ENCODE measurements around the gene BCAS1.

DNA sequence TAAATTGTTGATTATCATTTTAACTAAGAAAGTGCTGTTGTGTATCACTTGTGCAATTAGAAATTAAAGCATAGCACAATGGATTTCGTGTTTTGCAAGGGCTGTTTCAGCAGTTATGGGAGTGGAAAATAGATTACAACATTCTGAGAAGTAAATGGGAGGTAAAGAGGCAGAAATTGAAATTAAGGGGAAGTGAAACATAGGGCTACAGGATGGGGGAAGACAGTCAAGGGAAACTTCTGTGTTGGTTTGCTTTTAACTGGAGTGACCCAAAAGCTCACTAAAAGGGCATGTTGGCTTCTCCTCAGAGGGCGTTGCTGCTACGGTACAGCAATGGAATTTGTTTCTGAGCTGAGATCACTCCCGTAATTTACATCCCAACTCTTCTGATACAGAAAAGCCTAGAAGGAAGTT lies 147.5 kb downstream of the BCAS1 start:
- no peak for TF ChIP-seq CTCF (IDR thresholded peaks at IDR 0.05; ENCODE audit: extremely low read depth in 1 of 2, insufficient read depth in 1 of 2, low read depth in 1 of 2, low read length in 2 of 2)
- no peak for TF ChIP-seq POLR2AphosphoS5 (IDR thresholded peaks at IDR 0.05; ENCODE audit: insufficient read depth, low read depth, low read length)
- TF ChIP-seq, protein P1, sequence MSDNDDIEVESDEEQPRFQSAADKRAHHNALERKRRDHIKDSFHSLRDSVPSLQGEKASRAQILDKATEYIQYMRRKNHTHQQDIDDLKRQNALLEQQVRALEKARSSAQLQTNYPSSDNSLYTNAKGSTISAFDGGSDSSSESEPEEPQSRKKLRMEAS (IDR thresholded peaks at IDR 0.05; ENCODE audit: insufficient read depth, insufficient read length), result no peak
